Fibroblast of skin of left quadriceps (primary cell): ENCODE measurements around the gene SPRR2B.
A peak's percentile ranks its signal among the peaks of the same experiment; 100 is the strongest.
"Not testable (repeated sequence)": the region's sequence is repeated elsewhere in the genome, so short reads cannot be mapped to it uniquely, and the experiment has no call there.

Experiments
- DNase-seq, 2 experiments: peaks; one replicate each; pipeline ENCODE4 v3.0.0-alpha.2; 2013; ENCODE audit warnings: low read depth in 2 of 2

The SPRR2B gene

GRCh38 chr1:153071511-153071910 lies at the start of gene SPRR2B:
Gene SPRR2B, minus strand, starts transcription at chr1:153071611. Its CDS starts 772 bp downstream, at chr1:153070839.
- DNase-seq, result no peak

- DNase-seq, result no peak
These were observed 49.5 kb upstream of the SPRR2B start for GRCh38 chr1:153120945-153121344.

DNA sequence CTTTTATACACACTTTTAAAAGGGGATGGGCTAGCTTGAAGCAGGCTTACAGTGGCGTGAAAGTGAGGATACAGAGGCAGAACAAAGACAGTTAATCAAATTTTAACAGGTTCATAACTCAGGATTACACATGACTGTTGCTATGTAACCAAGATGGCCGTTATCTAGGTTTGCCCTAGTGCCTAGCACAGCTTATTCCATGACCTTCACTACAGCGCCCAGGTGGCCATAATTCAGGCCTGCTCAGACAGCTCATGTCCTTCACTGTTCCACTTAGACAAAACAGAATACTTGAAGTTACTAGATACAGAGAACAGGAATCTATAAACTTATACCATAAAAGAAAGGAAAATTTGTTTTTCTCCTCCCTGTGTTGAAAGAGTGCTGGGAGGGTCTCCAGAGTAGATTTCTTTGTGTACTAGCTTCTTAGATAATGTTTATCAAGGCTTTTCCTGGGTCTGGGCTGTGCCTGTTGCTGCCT lies 48.1 kb upstream of the SPRR2B start:
- DNase-seq, result no peak

DNA sequence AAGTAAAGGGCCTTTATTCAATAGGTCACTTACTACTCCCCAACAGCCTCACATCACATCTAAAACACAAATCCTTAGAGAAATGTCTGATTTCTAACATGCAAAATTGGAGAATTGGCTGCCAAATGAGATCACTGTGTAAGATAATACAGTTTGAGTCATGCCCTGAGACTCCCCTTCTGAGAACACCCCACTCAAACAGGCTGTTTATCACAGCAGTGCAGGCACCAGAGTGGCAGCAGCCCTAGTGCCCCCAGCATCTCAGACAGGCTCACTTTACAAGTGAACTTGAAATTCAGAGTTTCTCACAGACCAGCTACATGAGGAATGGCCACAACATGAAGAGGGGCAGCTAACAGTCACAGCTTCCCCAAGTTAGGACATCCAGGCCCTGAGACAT lies 43.9 kb upstream of the SPRR2B start:
- not testable (repeated sequence) for DNase-seq

GRCh38 chr1:153113416-153113815 lies 42.0 kb upstream of the SPRR2B start, which contains the start of gene SPRR2F:
Gene SPRR2F, minus strand, starts transcription at chr1:153113516. Its CDS starts 783 bp downstream, at chr1:153112733.
- DNase-seq, result no peak

- not testable (repeated sequence) for DNase-seq
These were observed 41.0 kb upstream of the SPRR2B start for GRCh38 chr1:153112454-153112853.

DNA sequence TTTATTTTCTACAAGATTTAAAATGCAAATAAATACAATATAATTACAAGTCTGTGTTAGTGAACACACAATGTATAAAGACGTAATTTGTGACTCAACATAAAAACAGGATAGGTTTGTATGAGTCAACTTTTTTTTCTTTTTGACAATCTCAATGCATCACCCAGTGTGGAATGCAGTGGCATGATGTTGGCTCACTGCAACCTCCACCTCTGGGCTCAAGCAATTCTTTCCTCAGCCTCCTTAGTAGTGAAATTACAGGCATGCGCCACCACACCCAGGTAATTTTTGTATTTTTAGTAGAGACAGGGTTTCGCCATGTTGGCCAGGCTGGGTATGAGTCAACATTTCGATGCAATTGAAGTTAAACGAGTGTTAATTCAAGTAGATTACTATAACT lies 28.8 kb upstream of the SPRR2B start:
- DNase-seq, result peak in 1 of 2 experiments; percentile 2

DNA sequence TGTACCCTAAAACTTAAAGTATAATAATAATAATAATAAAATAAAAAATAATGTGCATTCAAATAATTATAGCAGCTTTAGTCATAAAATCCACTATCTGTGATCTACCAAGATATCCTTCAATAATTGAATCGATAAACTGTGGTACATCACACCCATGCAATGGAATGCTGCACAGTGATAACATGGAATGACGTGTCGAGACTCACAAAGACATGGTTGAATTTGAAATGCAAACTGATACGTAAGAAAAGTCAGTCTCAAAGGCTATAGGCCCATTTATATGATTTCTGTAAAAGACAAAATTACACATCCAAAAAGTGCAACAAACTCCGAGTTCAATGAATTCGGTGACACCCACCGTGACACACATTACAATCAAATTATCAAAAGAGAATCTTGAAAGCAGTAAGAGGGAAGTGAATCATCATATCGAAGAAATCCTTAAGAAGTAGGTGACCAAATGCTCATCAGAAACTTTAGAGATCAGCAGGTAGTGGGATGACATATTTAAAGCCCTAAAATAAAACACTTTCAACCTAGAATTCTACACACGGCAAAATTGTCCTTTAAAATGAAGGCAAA lies 28.1 kb upstream of the SPRR2B start:
- DNase-seq, result no peak

GRCh38 chr1:153095764-153096163 lies 24.4 kb upstream of the SPRR2B start:
- DNase-seq, result no peak

- DNase-seq, result no peak
These were observed 23.0 kb upstream of the SPRR2B start, which contains the start of gene SPRR2E for GRCh38 chr1:153094426-153094825. Gene SPRR2E, minus strand, starts transcription at chr1:153094526. Its CDS starts 775 bp downstream, at chr1:153093751.

DNA sequence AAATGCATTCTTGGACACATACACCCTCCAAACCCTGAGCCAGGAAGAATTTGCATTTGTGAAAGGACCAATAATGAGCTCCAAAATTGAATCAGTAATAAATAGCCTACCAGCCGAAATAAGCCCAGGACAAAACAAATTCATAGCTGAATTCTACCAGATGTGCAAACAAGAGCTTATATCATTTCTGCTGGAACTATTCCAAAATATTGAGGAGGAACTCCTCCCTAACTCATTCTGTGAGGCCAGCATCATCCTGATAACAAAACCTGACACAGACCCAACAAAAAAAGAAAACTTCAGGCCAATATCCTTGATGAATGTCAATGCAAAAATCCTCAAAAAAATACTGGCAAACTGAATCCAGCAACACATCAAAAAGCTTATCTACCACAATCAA lies 16.2 kb upstream of the SPRR2B start:
- DNase-seq, result no peak

GRCh38 chr1:153081736-153082135 lies 10.3 kb upstream of the SPRR2B start:
- DNase-seq, result no peak

DNA sequence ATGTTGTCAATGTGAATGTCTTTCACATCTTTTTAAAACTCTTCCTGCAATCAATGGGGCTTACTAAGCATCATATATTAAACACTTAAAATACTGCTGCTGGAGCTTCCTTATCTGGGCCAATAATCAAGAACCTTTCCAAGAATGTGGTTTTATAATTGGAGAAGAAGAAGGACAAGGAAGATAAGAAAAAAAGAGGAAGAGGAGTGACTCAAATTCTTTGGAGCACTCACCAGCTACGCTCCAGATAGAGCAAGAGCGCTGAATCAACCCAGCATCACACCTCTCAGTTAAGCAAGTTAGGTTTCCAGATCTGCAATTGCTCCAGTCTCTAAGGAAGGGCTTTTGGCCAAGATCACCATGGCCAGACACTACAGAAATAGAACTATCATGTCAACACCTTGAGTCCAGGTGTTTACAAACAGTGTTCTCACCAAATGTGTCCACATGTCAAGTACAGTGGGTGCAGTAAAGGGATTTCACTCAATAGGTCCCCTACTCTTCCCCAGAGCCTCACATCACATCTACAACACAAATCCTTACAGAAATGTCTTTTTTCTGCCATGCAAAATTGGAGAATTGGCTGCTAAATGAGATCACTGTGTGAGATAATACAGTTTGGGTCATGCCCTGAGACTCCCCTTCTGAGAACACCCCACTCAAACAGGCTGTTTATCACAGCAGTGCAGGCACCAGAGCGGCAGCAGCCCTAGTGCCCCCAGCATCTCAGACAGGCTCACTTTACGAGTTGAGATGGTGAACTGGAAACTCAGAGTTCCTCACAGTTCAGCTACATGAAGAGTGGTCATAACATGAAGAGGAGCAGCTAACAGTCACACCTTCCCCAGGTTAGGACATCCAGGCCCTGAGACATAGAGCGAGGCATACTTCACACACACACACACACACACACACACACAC lies 1.7 kb upstream of the SPRR2B start:
- no peak for DNase-seq

GRCh38 chr1:153070243-153070642 lies 1.2 kb downstream of the SPRR2B start:
- DNase-seq, result no peak

DNA sequence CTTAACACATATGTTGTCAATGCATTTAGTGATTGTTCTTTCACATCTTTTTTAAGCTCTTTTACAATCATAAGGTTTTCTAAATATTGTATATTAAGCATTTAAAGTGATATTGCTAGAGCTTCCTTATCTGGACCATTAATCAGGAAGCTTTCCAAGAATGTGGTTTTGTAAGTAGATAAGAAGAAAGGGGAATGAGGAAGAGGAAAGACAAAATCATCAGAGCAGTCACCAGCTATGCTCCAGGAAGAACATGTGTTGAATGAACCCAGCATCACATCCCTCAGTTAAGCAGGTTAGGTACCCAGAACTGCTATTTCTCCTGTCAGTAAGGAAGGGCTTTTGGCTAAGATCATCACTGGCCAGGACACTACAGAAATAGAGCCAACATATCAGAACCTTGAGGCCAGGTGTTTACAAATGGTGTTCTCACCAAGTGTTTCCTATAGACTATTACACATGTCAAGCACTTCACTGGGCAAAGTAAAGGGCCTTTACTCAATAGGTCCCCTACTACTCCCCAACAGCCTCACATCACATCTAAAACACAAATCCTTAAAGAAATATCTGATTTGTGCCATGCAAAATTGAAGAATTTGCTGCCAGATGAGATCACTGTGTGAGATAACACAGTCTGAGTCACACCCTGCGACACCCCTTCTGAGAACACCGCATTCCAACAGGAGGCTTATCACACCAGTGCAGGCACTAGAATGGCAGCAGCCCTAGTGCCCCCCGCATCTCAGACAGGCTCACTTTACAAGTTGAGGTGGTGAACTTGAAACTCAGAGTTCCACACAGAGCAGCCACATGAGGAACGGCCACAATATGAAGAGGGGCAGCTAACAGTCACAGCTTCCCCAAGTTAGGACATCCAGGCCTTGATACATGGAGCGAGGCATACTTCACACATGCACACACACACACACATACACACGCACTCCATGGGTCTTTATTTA lies 12.3 kb downstream of the SPRR2B start:
- no peak for DNase-seq

DNA sequence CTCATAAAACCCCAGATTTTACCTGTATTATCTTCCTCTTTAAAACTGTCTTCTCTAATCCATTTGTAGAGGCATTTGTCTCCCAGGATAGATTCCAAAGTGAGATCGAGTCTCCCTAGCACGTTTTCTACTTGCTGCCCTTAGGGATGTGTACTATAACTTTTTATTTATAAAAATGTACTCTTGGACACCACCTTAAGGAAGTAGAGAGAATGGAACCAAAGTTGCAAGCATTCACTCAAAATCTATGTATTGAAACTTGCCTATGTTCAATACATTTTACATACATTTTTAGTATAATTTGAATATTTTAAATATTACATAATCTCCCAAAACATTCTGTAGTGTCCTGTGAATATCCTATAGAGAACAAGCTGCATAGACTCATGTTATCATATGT lies 13.3 kb downstream of the SPRR2B start:
- no peak for DNase-seq

GRCh38 chr1:153057375-153057774 lies 14.0 kb downstream of the SPRR2B start, which contains the start of gene SPRR2A:
Gene SPRR2A, minus strand, starts transcription at chr1:153057512. Its CDS starts 777 bp downstream, at chr1:153056735.
- DNase-seq, result no peak

DNA sequence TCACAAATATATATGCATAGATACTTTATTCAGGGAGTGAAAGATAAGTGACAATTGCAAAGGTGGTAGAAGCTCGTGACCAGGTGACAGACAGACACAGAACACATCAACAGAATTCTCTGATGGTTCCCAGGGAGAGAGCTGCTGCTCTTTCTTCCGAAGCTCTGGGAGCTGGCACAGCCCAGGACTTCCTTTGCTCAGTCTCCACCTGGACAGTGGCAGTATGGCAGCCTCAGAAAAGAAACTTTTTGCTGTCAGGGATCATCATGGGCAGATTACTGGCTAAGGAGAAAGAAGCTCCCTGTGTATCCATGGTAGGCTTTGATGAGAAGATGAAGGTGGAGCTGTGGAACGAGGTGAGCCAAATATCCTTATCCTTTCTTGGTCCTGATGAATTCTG lies 15.3 kb downstream of the SPRR2B start:
- not testable (repeated sequence) for DNase-seq

GRCh38 chr1:153049211-153049610 lies 22.2 kb downstream of the SPRR2B start:
- DNase-seq, result no peak

GRCh38 chr1:153040950-153041631 lies 30.3 kb downstream of the SPRR2B start, which contains the start of gene SPRR2D:
Gene SPRR2D, minus strand, starts transcription at chr1:153041120. Its CDS starts 774 bp downstream, at chr1:153040346.
- no peak for DNase-seq

- DNase-seq, result no peak
These were observed 36.2 kb downstream of the SPRR2B start for GRCh38 chr1:153035211-153035610.
